Hematopoietic multipotent progenitor cell treated with erythropoietin and hydrocortisone succinate and interleukin-3 and kit ligand, for 6 days (in vitro differentiated cells): ENCODE data around the gene MORF4L1.
"Not testable (repeated sequence)": the region's sequence is repeated elsewhere in the genome, so short reads cannot be mapped to it uniquely, and the experiment has no call there.

Experiments used
- DNase-seq: peaks from one replicate; pipeline ENCODE4 v3.0.0-alpha.2; 2015

The MORF4L1 gene

DNA sequence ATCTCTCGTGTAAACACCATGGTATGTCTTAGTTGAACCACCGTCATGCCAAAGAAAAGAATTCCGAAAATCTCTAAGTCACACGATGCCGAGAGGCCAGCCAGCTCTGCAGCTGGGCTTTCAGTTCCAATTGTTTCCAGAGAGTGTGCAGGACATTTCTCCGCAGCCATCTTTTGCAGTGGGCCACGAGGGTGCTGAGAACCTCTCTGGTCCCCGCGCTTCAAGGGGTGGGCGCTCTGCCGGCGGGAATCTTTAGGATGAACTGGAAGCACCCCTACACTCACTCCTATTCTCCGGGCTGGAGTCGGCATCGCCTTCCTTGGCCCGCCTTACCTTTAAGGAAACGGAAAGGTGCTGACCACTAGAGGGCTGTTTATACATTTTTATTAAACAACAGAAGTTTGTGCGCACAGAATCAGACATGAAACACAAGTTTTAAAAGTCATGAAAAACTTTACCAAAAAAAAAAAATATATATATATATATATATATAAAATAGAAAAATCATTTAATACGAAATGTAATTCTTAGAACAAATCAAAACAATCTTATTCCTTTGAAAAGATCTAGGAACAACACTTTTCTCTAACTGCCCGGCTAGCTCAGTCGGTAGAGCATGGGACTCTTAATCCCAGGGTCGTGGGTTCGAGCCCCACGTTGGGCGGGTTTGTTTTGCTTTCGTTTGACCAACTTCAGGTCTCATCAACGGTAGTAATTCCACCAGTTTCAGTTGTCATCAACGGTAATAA is 12.5 kb upstream of the MORF4L1 start:
- peak; percentile 89 for DNase-seq

DNA sequence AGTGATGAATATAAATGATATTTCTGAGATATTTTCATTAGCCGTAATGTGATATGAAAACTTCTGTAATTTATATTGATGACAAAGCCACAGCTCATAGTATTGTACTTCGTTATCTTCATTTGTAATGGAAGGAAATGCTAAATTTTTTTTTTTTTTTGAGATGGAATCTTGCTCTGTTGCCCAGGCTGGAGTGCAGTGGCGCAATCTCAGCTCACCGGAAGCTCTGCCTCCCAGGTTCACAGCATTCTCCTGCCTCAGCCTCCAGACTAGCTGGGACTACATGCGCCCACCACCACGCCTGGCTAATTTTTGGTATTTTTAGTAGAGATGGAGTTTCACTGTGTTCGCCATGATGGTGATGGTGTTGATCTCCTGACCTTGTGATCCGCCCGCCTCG is 7.1 kb upstream of the MORF4L1 start:
- DNase-seq: not testable (repeated sequence)

DNA sequence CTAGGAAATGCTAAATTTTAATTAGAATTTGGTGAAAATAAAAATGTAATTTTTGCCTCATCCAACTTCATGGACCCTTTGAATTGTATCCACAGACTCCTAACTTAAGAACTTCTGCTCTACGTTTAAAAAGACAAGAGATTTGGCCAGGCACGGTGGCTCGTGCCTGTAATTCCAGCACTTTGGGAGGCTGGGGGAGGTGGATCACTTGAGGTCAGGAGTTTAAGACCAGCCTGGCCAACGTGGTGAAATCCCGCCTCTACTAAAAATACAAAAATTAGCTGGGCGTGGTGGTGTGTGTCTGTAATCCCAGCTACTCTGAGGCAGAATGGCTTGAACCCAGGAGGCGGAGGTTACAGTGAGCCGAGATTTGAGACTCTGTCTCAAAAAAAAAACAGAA is 6.7 kb upstream of the MORF4L1 start:
- DNase-seq: not testable (repeated sequence)

DNA sequence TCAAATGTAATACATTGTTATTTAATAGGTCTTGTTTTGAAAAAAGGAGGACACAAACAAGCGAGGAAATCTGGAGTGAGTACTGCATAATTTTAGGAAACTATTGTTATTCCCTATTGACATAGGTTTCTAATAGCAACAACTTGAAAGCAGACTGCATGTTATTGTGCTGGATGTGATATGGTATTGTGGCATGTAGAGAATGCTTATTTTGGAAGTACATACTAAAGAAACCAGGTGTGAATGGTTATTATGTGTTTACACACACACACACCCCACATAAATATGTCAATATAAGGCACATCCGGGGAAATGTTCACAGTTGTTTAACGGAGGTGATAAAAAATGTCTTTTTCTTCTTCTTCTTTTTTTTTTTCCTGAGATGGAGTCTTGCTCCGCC is 5.9 kb upstream of the MORF4L1 start:
- no peak for DNase-seq

DNA sequence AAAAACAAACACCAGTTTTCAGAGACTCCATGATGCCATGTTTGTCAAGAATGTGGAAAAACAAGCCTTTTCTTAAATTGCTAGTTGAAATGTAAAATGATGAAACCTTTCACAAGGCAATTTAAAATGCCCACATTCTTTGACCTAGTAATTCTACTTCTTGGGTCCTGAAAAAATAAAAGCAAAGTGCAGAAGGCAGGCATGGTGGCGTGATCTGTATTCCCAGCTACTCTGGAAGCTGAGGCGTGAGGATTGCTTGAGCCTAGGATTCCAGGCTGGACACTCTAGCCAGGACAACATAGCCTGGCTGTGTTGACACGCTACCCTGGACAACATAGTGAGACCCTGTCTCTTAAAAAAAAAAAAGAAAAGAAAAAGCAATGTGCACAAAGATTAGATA is 4.3 kb upstream of the MORF4L1 start:
- DNase-seq: no peak

DNA sequence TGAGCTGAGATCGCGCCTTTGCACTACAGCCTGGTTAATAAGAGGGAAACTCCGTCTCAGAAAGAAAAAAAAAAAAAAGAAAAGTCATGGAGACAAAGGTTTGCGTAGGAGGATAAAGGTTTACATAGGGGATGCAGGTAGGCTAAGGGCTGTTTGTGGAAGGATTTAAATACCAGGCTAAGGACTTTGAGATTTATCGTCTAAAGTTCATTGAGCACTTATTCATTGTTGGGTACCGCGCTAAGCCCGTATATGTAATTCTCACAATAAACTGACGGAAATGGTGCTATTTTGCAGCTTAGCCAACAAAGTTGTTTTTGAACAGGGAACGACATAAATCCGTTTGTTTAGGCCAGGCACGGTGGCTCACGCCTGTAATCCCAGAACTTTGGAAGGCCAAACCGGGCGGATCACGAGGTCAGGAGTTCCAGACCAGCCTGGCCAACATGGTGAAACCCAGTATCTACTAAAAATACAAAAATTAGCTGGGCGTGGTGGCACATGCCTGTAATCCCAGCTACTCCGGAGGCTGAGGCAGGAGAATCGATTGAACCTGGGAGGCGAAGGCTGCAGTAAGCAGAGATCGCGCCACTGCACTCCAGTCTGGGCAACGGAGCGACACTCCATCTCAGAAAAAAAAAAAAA is 1.1 kb upstream of the MORF4L1 start:
- not testable (repeated sequence) for DNase-seq

DNA sequence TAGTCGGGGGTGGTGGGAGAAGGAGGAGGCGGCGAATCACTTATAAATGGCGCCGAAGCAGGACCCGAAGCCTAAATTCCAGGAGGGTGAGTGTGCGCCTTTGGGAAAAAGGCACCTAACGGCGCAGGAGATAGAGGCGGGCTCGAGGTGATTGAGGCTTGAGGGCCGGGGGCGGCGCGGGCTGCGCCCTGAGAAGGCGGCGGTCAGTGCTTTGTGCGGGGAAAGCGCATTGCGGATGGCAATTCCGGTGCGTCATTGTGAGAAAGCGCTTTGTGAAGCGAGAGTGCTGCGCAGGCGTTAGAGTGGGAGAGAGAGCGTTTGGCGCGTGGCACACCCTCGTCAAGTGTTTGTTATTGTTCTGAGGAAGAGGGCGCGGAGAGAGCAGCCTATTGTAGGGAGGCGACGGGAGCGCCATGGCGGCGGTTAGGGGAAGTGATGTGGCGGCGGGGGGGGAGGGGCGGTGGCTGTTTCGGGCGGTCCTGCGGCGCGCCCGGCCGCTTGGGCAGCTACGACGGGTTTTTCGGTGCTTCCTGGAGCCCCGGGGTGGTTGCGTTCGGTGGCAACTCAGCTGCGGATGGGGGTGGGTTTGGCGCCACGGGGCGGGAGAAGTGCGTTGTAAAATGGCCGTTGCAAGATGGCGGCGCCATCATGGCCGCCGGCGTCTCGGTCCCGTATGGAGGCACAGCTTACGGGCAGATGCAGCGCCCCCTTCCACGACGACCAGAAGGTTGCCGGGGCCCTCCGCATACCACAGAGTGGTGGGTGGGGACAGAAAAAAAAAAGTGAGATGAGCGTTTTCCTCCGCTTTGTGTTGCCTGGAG is 492 bp downstream of the MORF4L1 start:
- peak; percentile 95 for DNase-seq

DNA sequence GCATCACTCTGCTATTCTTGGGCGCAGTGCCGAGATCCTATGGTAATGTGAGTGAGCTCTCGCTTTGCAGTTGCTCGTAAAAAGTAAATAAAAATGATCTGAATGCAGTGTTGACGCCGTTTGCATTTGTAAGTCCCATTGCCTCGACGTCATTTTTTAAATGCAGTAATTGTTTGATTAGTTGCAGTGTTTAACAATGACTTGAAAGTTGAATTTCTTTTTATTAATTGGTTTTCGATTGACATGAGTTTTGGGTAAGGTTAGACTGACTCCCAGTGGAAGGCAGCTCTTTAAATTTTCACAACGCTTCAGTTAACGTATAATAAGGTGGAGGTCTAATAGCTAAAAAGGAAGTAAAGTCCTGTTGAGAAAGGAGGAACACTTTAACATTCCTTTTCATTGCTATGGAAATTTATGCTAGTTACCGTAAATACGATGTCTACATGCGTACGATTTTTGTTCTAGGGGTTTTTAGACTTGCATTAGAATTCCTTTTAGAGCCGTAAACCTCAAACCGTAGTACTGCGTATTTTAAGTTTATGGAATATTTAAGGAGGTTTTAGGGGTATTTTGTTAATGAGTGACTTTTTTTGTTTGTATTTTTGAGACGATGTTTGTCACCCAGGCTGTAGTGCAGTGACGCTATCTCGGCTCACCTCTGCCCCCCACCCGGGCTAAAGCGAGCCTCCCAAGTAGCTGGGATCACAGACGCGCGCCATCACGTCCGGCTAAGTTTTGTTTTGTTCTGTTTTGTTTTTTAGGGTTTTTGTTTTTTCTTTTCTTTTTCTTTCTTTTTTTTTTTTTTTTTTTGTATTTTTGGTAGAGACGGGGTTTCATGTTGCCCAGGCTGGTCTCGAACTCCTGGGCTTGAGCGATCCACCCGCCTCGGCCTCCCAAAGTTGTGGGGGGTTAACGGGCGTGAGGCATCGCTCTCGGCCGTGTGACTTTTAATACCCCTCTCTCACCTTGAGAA is 1.4 kb downstream of the MORF4L1 start:
- peak; percentile 46 for DNase-seq

DNA sequence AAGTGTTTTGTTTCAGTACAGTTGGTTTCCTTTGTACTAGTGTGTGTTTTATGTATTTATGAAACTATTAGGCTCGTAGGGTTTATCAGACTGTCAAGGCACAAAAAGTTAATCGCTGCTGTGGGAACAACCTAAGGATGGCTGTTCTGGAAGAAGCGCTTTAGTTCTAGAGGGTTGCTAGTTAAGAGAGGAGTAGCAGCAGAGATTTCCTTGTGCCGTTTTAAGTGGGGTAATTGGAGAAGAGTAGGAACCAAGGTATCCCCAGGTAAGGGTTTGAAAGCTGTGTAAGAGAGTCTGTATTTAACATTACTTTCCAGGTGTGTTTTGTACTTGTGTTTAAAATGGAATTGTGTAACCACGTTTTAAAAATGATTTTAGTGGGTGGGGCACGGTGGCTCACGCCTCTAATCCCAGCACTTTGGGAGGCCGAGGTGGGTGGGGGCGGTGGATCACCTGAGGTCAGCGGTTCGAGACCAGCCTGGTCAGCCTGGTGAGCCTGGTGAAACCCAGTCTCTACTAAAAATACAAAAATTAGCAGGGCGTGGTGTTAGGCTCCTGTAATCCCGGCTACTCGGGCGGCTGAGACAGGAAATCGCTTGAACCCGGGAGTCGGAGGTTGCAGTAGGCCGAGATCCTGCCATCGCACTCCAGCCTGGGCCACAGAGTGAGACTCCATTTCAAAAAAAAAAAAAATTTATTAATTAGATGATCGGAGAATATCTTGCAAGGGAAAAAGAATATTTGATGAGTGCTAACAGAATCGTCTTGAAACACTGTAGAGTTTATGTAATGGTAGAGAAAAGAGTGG is 2.6 kb downstream of the MORF4L1 start:
- peak; percentile 16 for DNase-seq

DNA sequence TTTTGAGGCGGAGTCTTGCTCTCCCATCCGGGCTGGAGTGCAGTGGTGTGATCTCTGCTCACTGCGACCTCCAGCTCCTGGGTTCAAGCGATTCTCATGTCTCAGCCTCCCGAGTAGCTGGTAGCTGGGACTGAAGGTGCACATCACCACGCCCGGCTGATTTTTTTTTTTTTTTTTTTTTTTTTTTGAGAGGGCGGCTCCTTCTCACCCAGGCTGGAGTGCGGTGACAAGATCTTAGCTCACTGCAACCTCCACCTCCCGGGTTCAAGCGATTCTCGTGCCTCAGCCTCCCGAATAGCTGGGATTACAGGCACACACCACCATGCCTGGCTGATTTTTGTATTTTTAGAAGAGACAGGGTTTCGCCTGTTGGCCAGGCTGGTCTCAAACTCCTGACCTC is 4.3 kb downstream of the MORF4L1 start:
- DNase-seq: not testable (repeated sequence)

DNA sequence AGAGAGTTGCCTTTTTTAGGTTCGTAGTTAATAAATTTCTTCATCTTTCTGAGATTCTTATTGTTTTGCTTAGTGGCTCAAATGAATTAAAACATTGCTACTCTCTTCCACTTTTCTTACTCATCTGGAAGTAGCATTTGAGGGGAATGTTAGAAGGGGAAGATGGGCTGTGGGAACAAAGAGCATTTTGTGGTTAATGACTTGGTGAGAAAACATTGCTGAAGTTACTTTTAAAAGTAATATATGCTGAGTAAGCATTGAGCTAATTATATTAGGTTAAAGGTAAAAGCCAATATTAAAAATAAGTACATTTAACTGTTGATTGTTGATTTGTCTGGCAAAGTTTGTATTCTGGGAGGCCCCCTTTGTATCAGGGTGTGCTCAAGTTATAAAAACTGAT is 5.7 kb downstream of the MORF4L1 start:
- DNase-seq: no peak

DNA sequence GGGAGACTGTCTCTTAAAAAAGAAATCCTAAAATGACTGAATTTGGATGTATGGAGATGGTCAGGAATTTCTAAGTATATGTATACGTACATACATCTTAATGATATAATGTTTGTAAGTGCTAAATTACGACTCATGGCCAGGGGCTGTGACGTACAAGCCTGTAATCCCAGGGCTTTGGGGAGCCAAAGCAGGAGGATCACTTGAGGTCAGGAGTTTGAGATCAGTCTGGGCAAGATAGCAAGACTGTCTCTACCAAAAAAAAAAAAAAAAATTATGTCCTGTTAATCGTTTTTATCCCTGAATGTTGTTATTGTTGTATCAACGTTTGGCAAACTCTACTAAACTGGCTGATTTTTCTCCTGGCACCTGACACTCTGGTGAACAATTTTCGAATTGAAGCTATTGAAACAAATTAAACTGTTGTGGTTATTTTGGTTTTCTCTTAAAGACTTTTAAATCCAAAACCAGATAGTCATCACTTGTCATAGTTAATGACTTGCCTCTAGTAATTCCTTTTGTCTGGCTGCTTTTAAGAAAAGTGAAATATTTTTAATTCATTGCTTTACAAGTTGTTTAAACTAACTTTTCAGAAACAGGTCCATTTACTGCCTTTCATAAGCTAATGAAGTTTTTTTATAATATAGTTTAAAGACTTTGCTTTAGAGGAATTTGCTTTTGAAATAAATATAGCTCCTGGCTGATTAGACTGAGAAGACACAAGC is 7.0 kb downstream of the MORF4L1 start:
- DNase-seq: peak; percentile 15

DNA sequence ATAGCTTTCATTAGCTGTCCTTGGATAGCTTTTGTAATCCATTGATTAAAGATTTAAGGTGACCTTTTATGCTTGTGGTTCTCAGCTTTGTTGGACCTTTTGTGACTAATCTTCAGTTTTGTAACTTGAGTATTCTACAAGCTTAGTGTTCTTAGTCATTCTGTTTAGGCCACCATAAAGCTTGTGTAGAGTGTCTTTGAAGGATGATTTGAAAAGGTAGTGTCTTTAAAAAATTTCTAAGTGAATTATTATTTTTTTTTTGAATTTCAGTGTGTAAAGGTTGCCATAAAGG is 7.5 kb downstream of the MORF4L1 start:
- no peak for DNase-seq

DNA sequence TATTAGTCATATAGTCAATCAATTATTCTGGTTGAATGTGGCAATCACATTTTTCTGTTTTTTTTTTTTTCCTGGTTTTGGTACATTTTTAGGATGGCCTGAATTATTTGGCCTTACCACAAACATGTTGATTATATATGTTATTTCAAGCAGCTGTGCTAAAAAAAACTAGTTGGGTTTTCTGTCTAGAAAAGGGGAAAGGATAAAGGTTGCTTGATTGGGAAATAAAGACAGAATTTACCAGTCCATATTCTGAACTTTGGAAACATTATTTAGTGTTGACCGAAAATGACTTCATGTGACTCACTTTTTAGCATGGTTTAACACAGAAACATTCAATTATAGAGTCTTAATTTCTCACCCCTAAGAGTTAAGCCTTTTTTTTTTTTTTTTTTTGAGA is 8.1 kb downstream of the MORF4L1 start:
- DNase-seq: no peak

DNA sequence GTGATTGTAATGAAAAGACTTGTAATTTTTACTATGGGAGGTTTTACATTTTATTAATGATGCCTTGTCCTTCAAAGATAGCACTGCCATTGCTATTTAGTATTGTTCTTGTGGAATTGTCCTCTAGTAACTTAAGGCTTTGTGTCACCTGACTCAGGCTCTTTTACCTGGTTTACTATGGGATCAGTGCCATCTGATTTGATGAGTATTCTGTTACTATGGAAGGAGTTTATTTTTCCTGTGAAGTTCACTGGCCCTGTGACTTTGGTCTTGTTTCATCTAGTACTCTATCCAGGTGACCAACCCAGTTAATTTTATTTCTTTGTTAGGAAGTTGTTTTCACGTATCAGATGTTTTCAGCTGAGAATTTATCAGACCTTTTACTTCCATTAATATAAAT is 9.0 kb downstream of the MORF4L1 start:
- no peak for DNase-seq

DNA sequence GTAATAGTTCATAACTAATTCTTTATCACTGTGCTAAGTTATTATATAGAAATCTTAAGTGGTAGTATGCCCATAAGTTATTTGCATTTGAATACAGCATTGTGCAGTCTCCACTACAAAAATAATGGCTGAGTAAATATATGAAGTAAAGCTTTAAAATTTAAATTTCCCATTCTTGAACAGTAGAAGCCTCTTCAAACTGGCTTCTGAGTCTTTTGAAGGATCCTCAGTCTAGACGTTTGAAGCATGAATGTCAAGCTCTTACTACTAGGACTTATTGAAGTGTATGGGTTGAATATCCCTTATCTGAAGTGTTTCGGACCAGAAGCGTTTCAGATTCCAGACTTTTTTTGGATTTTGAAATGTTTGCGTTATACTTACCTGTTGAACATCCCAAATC is 16.3 kb downstream of the MORF4L1 start:
- DNase-seq: no peak

DNA sequence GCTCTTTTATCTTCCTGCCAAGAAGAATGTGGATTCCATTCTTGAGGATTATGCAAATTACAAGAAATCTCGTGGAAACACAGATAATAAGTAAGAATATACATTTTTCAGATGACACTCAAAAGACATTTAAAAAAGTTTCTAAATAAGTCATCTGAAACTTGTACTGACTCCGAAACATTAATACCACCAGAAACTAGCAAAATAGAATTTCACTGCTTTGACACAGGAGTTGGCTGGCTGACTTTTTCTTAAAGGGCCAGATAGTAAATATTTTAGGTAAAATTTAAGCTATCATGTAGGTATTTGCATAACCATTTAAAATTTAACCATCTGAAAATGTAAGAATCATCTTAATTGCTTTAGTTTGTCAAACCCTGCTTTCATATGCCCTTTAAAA is 20.8 kb downstream of the MORF4L1 start:
- no peak for DNase-seq

DNA sequence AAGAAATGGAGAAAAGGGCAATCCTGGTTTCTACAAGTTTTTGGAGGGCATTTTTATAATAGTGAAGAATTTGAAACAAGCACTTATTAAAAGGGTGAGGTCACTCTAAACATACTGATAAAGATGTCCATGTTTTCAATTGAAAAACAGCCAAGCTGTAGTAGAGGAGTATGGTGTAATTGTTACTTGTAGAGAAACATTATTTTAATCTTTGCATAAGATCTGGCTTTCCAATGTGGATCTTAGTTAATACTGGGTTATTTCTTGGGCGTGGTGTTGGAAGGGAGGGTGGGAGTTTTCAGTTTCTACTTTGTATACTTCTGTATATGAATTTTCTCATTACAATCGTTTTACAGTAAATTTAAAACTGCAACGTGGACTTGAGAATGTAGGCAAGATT is 22.8 kb downstream of the MORF4L1 start:
- DNase-seq: no peak

DNA sequence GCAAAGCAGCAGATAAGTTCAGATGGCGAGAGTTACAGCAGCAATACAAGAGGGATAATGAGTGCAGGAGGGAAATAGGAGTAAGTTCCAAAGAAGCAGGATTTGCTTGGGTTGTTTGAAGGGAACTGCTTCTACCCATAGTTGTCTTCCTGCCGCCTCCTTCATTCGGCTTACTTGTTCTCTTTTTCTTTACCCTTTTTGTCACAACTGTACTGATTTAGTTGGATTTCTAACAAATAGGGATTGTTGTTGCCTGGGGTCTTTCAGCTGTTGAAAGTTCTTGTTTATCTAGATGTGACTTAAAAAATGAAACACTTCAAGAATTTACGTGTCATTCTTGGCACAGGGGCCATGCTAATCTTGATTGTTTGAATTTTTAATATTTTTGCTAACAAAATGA is 25.9 kb downstream of the MORF4L1 start:
- DNase-seq: no peak

DNA sequence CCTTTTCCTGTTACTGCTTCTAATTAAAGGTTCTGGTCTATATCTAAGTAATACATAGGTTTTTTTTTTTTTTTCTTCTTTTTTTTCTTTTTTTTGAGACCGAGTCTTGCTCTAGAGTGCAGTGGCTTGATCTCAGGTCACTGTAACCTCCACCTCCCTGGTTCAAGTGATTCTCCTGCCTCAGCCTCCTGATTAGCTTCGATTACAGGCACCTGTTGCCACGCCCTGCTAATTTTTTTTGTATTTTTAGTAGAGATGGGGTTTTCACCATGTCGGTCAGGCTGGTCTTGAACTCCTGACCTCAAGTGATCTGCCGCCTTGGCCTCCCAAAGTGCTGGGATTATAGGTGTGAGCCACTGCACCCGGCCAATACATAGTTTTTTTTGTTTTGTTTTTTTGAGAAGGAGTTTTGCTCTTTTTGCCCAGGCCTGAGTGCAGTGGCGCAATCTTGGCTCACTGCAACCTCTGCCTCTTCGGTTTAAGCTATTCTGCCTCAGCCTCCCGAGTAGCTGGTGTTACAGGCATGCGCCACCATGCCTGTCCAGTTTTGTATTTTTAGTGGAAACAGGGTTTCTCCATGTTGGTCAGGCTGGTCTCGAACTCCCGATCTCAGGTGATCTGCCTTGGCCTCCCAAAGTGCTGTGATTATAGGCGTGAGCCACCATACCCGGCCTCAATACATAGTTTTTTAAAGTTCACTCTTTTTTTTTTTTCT is 28.3 kb downstream of the MORF4L1 start:
- not testable (repeated sequence) for DNase-seq
